Uterus (tissue), 4 donors: ENCODE results near the gene MAP2K2. TPM values are rescaled to one million over a fixed set of nuclear protein-coding genes. Genes with fewer than 3 reads are reported as not detected.

Experiments
- DNase-seq, 2 donors: peaks; one replicate each; pipeline ENCODE4 v3.0.0-alpha.2; 2019 to 2020
- H3K27ac ChIP-seq, 2 donors: fragments of 200-600 bp; sonication (generic); 1 replicate in 1 of 2; 2 replicates in 1 of 2; pipeline ENCODE4 v1.5.1; 2016 to 2018
- H3K27me3 ChIP-seq, 2 donors: fragments of 200-600 bp; sonication (generic); one replicate each; pipeline ENCODE4 v1.5.1; 2018 to 2019; ENCODE audit warnings: control low read depth in 1 of 2
- H3K36me3 ChIP-seq, 2 donors: fragments of 200-600 bp; sonication (generic); one replicate each; pipeline ENCODE4 v1.5.1; 2019; ENCODE audit warnings: control low read depth in 1 of 2
- H3K4me1 ChIP-seq, 2 donors: fragments of 200-600 bp; sonication (generic); one replicate each; pipeline ENCODE4 v1.5.1; 2018 to 2019; ENCODE audit warnings: control low read depth in 1 of 2
- H3K4me3 ChIP-seq, 2 donors: fragments of 200-600 bp; sonication (generic); 1 replicate in 1 of 2; 2 replicates in 1 of 2; pipeline ENCODE4 v1.5.1; 2018 to 2019; ENCODE audit warnings: mild to moderate bottlenecking in 1 of 2
- H3K9me3 ChIP-seq, 2 donors: fragments of 200-600 bp; sonication (generic); one replicate each; pipeline ENCODE4 v1.5.1; 2019; ENCODE audit warnings: control low read depth in 1 of 2
- POLR2A ChIP-seq, 2 donors: fragments of 450-650 bp; IDR thresholded peaks; one replicate each; pipeline ENCODE4 v1.6.1; 2016; ENCODE audit warnings: antibody characterized with exemption in 2 of 2, mild to moderate bottlenecking in 1 of 2, moderate library complexity in 1 of 2
- intact Hi-C: fragments of 100-400 bp; cut with DNase I; formaldehyde crosslinking; loops from one replicate; pipeline ENCODE4 v1.15.1; 2023; ENCODE audit warnings: low total_unique reads
- total RNA-seq, 4 donors: library from RNA; depleted of rRNA in 3 of 4; stranded (reverse); fragments of >200 nt in 3 of 4; gene quantifications; one replicate each; pipeline versions ENCODE4 v1.1.0 to v1.2.4, GENCODE V29; 2014 to 2023
- TF ChIP-seq, protein P1 (sequence below), 4 experiments: fragments of 200-600 bp in 2 of 4; fragments of 450-650 bp in 2 of 4; sonication (generic) in 2 of 4; IDR thresholded peaks; one replicate each; pipeline ENCODE4 v1.5.1; 2016 to 2019; ENCODE audit warnings: antibody characterized with exemption in 4 of 4, mild to moderate bottlenecking in 2 of 4, moderate library complexity in 1 of 4
- donor health status: DM: yes; HTN: yes; CAD: no.

The MAP2K2 gene
- total RNA-seq, 4 donors from 2014 or later = 7.4 to 105 (median 82.4) TPM

DNA sequence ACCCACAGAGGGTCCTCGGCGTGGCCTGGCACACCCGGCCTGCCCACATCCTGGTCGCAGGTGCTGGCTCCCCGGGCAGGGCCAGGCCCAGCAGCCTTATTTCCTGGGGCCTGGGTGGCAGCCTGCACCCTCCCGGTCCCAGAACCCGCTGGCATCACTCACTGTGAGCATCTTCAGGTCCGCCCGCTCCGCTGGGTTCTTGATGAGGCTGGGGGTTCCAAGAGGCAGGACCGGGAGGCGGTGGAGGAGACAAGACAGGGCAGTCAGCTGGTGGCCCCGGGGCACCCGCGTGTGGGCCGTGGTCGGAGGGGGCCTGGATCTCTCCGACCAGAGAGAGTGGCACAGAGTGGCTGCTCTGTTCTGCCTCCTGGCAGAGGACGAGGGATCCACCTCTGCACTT, 29.6 kb downstream of the MAP2K2 start:
- TF ChIP-seq, protein P1, sequence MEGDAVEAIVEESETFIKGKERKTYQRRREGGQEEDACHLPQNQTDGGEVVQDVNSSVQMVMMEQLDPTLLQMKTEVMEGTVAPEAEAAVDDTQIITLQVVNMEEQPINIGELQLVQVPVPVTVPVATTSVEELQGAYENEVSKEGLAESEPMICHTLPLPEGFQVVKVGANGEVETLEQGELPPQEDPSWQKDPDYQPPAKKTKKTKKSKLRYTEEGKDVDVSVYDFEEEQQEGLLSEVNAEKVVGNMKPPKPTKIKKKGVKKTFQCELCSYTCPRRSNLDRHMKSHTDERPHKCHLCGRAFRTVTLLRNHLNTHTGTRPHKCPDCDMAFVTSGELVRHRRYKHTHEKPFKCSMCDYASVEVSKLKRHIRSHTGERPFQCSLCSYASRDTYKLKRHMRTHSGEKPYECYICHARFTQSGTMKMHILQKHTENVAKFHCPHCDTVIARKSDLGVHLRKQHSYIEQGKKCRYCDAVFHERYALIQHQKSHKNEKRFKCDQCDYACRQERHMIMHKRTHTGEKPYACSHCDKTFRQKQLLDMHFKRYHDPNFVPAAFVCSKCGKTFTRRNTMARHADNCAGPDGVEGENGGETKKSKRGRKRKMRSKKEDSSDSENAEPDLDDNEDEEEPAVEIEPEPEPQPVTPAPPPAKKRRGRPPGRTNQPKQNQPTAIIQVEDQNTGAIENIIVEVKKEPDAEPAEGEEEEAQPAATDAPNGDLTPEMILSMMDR (IDR thresholded peaks at IDR 0.05) = no peak
- TF ChIP-seq POLR2A (IDR thresholded peaks at IDR 0.05) = no peak
- Histone ChIP-seq H3K4me1 (no peaks in the 10 kb centered on the region), H3K9me3 (no peaks in the 10 kb centered on the region), H3K36me3 (no peaks in the 10 kb centered on the region), H3K27me3 (no peaks in the 10 kb centered on the region), H3K27ac (no peak overlapping the region), H3K4me3 (no peak overlapping the region)
- intact Hi-C loops = no loop called here
- DNase-seq = no peak

DNA sequence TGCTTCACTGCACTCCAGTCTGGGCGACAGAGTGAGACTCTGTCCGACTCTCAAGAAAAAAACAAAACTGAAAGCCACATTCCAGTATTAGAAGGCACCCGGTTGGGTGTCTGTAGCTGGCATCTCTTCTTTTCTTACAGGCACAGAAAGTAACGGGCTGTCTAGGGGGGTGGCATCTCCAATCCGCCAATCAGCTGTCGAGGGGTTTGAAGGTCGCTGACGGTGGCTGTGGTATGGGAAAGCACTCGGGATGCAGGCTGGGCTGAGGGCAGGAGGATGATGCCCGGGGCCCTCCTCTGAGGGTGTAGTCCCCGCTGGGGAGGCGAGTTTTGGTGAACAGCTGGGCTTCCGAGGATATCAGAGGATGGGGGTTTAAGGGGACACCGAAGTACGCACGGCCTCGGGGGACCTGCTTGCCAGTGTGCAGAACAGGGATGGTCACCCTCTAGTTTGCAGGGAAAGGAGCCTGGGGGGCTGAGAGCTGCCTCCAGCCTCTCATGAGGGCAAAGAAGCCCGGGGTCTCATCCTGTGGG, 30.2 kb downstream of the MAP2K2 start:
- no peak for DNase-seq
- H3K36me3 ChIP-seq = no peaks in the 10 kb centered on the region
- no peaks in the 10 kb centered on the region for H3K27me3 ChIP-seq

DNA sequence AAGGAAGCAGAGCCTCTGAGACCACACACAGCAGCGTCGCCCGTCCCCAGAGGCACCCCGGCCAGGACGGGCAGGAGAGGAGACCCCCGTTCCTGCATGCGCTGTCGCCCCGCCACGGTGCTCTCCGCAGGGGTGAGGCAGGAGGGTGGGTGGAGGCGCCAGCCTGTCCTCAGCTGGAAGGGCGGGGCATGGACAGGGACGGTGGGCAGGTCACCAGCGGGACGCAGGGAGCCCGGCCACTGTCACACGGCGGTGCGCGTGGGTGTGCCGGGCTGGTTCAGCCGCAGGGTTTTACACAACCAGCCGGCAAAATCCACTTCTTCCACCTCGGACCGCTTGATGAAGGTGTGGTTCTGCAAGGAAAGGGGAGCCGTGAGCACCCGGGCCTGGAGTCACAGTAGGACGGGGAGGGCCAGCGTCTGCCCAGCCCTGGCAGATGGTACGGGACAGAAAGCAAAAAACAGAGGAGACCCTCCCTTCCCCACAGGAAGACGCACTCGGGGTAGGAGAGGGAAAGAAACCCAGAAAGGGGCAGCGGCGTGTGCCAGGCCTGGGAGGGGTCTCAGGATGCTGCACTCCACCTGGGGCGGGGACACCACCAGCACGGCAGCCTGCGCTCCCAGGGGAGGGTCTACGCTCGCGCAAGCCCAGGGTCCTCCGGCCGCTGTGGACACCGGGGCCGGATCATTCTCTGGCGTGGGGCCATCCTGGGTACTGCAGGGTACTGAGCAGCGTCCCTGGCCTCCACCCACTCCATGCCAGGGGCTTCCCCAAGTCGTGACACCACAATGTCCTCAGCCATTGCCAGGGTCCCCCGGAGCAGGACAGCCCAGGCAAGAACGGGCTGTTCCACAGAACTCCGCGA, 33.3 kb downstream of the MAP2K2 start:
- no peak for DNase-seq
- H3K9me3 ChIP-seq = no peaks in the 10 kb centered on the region
- no peak overlapping the region for H3K4me3 ChIP-seq
- no peaks in the 10 kb centered on the region for H3K4me1 ChIP-seq
- no peaks in the 10 kb centered on the region for H3K27me3 ChIP-seq
- H3K36me3 ChIP-seq = no peaks in the 10 kb centered on the region
- intact Hi-C loops = no loop called here
- no peak overlapping the region for H3K27ac ChIP-seq
- TF ChIP-seq, protein P1 (IDR thresholded peaks at IDR 0.05) = no peak
- TF ChIP-seq POLR2A (IDR thresholded peaks at IDR 0.05) = no peak

More for the DNA sequence above, 30.2 kb downstream of the MAP2K2 start:
- H3K9me3 ChIP-seq = no peaks in the 10 kb centered on the region
- H3K4me1 ChIP-seq = no peaks in the 10 kb centered on the region
- TF ChIP-seq POLR2A (IDR thresholded peaks at IDR 0.05) = no peak
- TF ChIP-seq, protein P1 (IDR thresholded peaks at IDR 0.05) = no peak
- no peak overlapping the region for H3K4me3 ChIP-seq
- intact Hi-C loops = no loop called here
- no peak overlapping the region for H3K27ac ChIP-seq

DNA sequence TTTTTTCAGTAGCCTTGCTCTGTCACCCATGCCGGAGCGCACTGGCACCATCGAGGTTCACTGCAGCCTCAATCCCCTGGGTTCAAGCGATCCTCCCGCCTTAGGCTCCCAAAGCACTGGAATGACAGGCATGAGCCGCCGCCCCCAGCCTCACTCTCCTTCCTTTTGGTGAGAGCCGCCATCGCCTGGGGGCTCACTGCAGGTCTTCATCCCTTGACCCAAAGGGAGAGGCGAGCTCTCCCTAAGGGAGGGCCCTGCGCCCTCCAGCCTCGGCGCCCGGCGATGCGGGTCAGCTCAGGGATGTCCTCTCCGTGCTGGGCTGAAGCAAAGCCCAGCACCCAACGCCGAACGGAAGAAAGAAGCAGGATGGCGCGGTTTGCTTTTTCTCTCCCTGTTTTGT, 34.0 kb downstream of the MAP2K2 start:
- DNase-seq = no peak
- Histone ChIP-seq H3K4me3 (no peak overlapping the region), H3K4me1 (no peaks in the 10 kb centered on the region), H3K9me3 (no peaks in the 10 kb centered on the region), H3K27ac (no peak overlapping the region), H3K36me3 (no peaks in the 10 kb centered on the region), H3K27me3 (no peaks in the 10 kb centered on the region)
- intact Hi-C loops = no loop called here
- TF ChIP-seq POLR2A (IDR thresholded peaks at IDR 0.05) = no peak
- TF ChIP-seq, protein P1 (IDR thresholded peaks at IDR 0.05) = no peak

DNA sequence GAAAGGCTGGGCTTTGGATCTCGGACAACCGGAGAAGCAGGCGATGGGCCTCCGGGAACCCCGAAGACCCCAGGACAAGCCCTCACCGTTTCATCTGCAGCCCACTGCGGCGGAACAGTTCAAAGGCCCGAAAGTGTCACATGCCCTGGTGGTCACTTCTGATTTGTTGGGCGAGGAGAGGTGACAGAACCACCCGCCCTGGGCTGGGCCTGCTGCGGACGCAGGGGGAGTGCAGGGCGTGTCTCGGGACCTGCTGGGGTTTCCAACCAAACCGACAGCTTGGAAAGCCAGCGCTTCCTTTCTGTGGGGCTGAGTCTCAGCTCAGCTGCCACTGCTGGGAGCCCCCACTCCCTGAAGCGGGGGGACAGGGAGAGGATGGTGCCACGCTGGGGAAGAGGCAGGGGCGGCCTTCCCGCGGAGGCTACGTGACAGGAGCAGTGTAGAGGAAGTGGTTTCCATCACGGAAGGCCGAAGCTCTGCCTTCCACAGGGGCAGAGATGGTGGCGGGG, 34.5 kb downstream of the MAP2K2 start:
- intact Hi-C loops = no loop called here
- DNase-seq = no peak
- TF ChIP-seq, protein P1 (IDR thresholded peaks at IDR 0.05) = no peak
- no peak for TF ChIP-seq POLR2A (IDR thresholded peaks at IDR 0.05)
- Histone ChIP-seq H3K9me3 (no peaks in the 10 kb centered on the region), H3K27me3 (no peaks in the 10 kb centered on the region), H3K27ac (no peak overlapping the region), H3K4me1 (no peaks in the 10 kb centered on the region), H3K4me3 (no peak overlapping the region), H3K36me3 (no peaks in the 10 kb centered on the region)
